Stimulated activated CD4-positive, alpha-beta T cell treated with anti-CD3 and anti-CD28 coated beads, Interleukin-4, amount 100 ng/mL, for 4 hours (primary cell): ENCODE results near the gene HES5.
"Not testable (repeated sequence)": the region's sequence is repeated elsewhere in the genome, so short reads cannot be mapped to it uniquely, and the experiment has no call there.

ENCODE experiments used
- DNase-seq, 2 experiments: peaks; one replicate each; pipeline ENCODE4 v3.0.0-alpha.2; 2020

HES5 gene

GRCh38 chr1:2529784-2530512 is at the start of gene HES5:
HES5 (minus strand) TSS chr1:2530263; CDS start chr1:2530164, 99 bp downstream.
- DNase-seq: no peak

GRCh38 chr1:2578758-2579118 is 48.7 kb upstream of the HES5 start:
- no peak for DNase-seq

GRCh38 chr1:2577565-2578075 is 47.6 kb upstream of the HES5 start:
- DNase-seq: peak; percentile 33 to 53

GRCh38 chr1:2575801-2576663 is 46.0 kb upstream of the HES5 start:
- no peak for DNase-seq

GRCh38 chr1:2574350-2574749 is 44.3 kb upstream of the HES5 start:
- no peak for DNase-seq

GRCh38 chr1:2573250-2573920 is 43.3 kb upstream of the HES5 start:
- no peak for DNase-seq

GRCh38 chr1:2571348-2571747 is 41.3 kb upstream of the HES5 start:
- DNase-seq: no peak

GRCh38 chr1:2570332-2570731 is 40.3 kb upstream of the HES5 start:
- no peak for DNase-seq

GRCh38 chr1:2569703-2570102 is 39.6 kb upstream of the HES5 start:
- not testable (repeated sequence) for DNase-seq

- DNase-seq: no peak
These were observed 39.0 kb upstream of the HES5 start for GRCh38 chr1:2569060-2569459.

- DNase-seq: not testable (repeated sequence)
These were observed 38.2 kb upstream of the HES5 start for GRCh38 chr1:2568187-2568816.

GRCh38 chr1:2567083-2567679 is 37.1 kb upstream of the HES5 start:
- no peak for DNase-seq

GRCh38 chr1:2566101-2567045 is 36.3 kb upstream of the HES5 start:
- DNase-seq: no peak

GRCh38 chr1:2564815-2565374 is 34.8 kb upstream of the HES5 start:
- no peak for DNase-seq

- no peak for DNase-seq
These were observed 34.1 kb upstream of the HES5 start for GRCh38 chr1:2564006-2564814.

- DNase-seq: no peak
These were observed 33.1 kb upstream of the HES5 start for GRCh38 chr1:2563205-2563604.

- DNase-seq: no peak
These were observed 32.1 kb upstream of the HES5 start for GRCh38 chr1:2561898-2562895.

GRCh38 chr1:2561446-2561845 is 31.4 kb upstream of the HES5 start:
- no peak for DNase-seq
